Activated CD4-positive, alpha-beta memory T cell treated with anti-CD3 and anti-CD28 coated beads, Interleukin-2, amount 10 ng/mL, durations not matched to agents 7 days and 5 days (primary cell): ENCODE results near the gene TCHP. TPM values are rescaled to one million over a fixed set of nuclear protein-coding genes. Genes with fewer than 3 reads are reported as not detected.
A peak's percentile ranks its signal among the peaks of the same experiment; 100 is the strongest.

Source experiments
- CTCF ChIA-PET: fragments of 350-600 bp; sonication (Branson Sonifier 250); formaldehyde crosslinking; loops from one replicate; lab custom pipeline; 2021; ENCODE audit warnings: antibody characterized with exemption, inconsistent platforms; lab: Charles Lee
- POLR2A ChIA-PET: fragments of 350-600 bp; sonication (Branson Sonifier 250); formaldehyde crosslinking; loops from one replicate; lab custom pipeline; 2021; ENCODE audit warnings: antibody characterized with exemption; lab: Charles Lee
- DNase-seq: peaks from one replicate; pipeline ENCODE4 v3.0.0-alpha.2; 2020
- H3K27ac Mint-ChIP-seq: one replicate; pipeline ENCODE4 v1.8.0; 2021; ENCODE audit warnings: mild to moderate bottlenecking, mixed read lengths
- H3K27me3 Mint-ChIP-seq: one replicate; pipeline ENCODE4 v1.8.0; 2021; ENCODE audit warnings: mixed read lengths
- H3K36me3 Mint-ChIP-seq: one replicate; pipeline ENCODE4 v1.8.0; 2021; ENCODE audit warnings: low read depth, mixed read lengths
- H3K4me1 Mint-ChIP-seq: one replicate; pipeline ENCODE4 v1.8.0; 2021; ENCODE audit warnings: mixed read lengths
- H3K4me3 Mint-ChIP-seq: one replicate; pipeline ENCODE4 v1.8.0; 2021; ENCODE audit warnings: mild to moderate bottlenecking, mixed read lengths
- H3K9me3 Mint-ChIP-seq: one replicate; pipeline ENCODE4 v1.8.0; 2021; ENCODE audit warnings: mixed read lengths
- total RNA-seq, 2 experiments: library from RNA; stranded (reverse); gene quantifications; one replicate each; pipeline ENCODE4 v1.2.3, GENCODE V29; 2021

The TCHP gene
- total RNA-seq, 2 experiments from 2014 or later, result 35.0 to 35.3 TPM

GRCh38 chr12:109930028-109930800, 30.1 kb downstream of the TCHP start:
- Mint-ChIP-seq H3K27me3 (no peaks in the 10 kb centered on the region), H3K36me3 (peaks cover 49% of the 10 kb centered on the region), H3K27ac (peak overlapping the region; percentile 16), H3K4me1 (no peaks in the 10 kb centered on the region), H3K9me3 (no peaks in the 10 kb centered on the region), H3K4me3 (no peak overlapping the region)
- CTCF ChIA-PET, result interaction anchor here (1.7 to 6.8 kb wide), 2 partner anchors 10 to 77 kb away, joined by 9 to 38 read pairs; no protein-coding TSS in a partner anchor
- no peak for DNase-seq
- POLR2A ChIA-PET, result no interaction called here

GRCh38 chr12:109931143-109931542, 31.1 kb downstream of the TCHP start:
- peaks cover 59% of the 10 kb centered on the region for H3K36me3 Mint-ChIP-seq
- H3K9me3 Mint-ChIP-seq, result no peaks in the 10 kb centered on the region
- CTCF ChIA-PET, result interaction anchor here (0.6 to 1.7 kb wide), 3 partner anchors 9 to 78 kb away, joined by 3 to 9 read pairs (median 6); no protein-coding TSS in a partner anchor
- H3K27ac Mint-ChIP-seq, result no peak overlapping the region
- no peak overlapping the region for H3K4me3 Mint-ChIP-seq
- no peaks in the 10 kb centered on the region for H3K27me3 Mint-ChIP-seq
- POLR2A ChIA-PET, result no interaction called here
- no peak for DNase-seq
- H3K4me1 Mint-ChIP-seq, result no peaks in the 10 kb centered on the region

GRCh38 chr12:109932878-109933503, 32.9 kb downstream of the TCHP start:
- no peak for DNase-seq
- H3K27ac Mint-ChIP-seq, result no peak overlapping the region
- no peaks in the 10 kb centered on the region for H3K9me3 Mint-ChIP-seq
- H3K27me3 Mint-ChIP-seq, result no peaks in the 10 kb centered on the region
- H3K36me3 Mint-ChIP-seq, result peaks cover 65% of the 10 kb centered on the region
- ChIA-PET CTCF (interaction anchor here (1.2 kb wide), 1 partner anchor 79 kb away, joined by 3 read pairs; no protein-coding TSS in a partner anchor), POLR2A (no interaction called here)
- no peak overlapping the region for H3K4me3 Mint-ChIP-seq
- H3K4me1 Mint-ChIP-seq, result no peaks in the 10 kb centered on the region

- Mint-ChIP-seq H3K27ac (no peak overlapping the region), H3K9me3 (no peaks in the 10 kb centered on the region), H3K4me1 (no peaks in the 10 kb centered on the region), H3K27me3 (no peaks in the 10 kb centered on the region), H3K4me3 (no peak overlapping the region), H3K36me3 (peaks cover 72% of the 10 kb centered on the region)
- ChIA-PET POLR2A (no interaction called here), CTCF (interaction anchor here (1.2 kb wide), 1 partner anchor 81 kb away, joined by 3 read pairs; no protein-coding TSS in a partner anchor)
- no peak for DNase-seq
Observed at GRCh38 chr12:109934026-109934425, 34.0 kb downstream of the TCHP start.

- ChIA-PET POLR2A (interaction anchor here (1.3 kb wide), 1 partner anchor 10 kb away, joined by 4 read pairs; no protein-coding TSS in a partner anchor), CTCF (interaction anchor here (1.2 kb wide), 1 partner anchor 10 kb away, joined by 3 read pairs; no protein-coding TSS in a partner anchor)
- H3K36me3 Mint-ChIP-seq, result peaks cover 57% of the 10 kb centered on the region
- H3K9me3 Mint-ChIP-seq, result no peaks in the 10 kb centered on the region
- H3K27ac Mint-ChIP-seq, result no peak overlapping the region
- no peaks in the 10 kb centered on the region for H3K4me1 Mint-ChIP-seq
- H3K4me3 Mint-ChIP-seq, result no peak overlapping the region
- no peak for DNase-seq
- H3K27me3 Mint-ChIP-seq, result no peaks in the 10 kb centered on the region
Observed at GRCh38 chr12:109937371-109937770, 37.3 kb downstream of the TCHP start.

GRCh38 chr12:109938947-109939346, 38.9 kb downstream of the TCHP start:
- H3K27me3 Mint-ChIP-seq, result no peaks in the 10 kb centered on the region
- ChIA-PET CTCF (interaction anchor here (1.2 kb wide), 1 partner anchor 94 kb away, joined by 3 read pairs; no protein-coding TSS in a partner anchor), POLR2A (no interaction called here)
- H3K4me3 Mint-ChIP-seq, result no peak overlapping the region
- H3K9me3 Mint-ChIP-seq, result no peaks in the 10 kb centered on the region
- H3K4me1 Mint-ChIP-seq, result no peaks in the 10 kb centered on the region
- DNase-seq, result no peak
- H3K36me3 Mint-ChIP-seq, result peaks cover 52% of the 10 kb centered on the region
- H3K27ac Mint-ChIP-seq, result no peak overlapping the region

GRCh38 chr12:109939504-109939903, 39.4 kb downstream of the TCHP start:
- Mint-ChIP-seq H3K27ac (no peak overlapping the region), H3K36me3 (peaks cover 50% of the 10 kb centered on the region), H3K4me1 (no peaks in the 10 kb centered on the region), H3K9me3 (no peaks in the 10 kb centered on the region), H3K27me3 (no peaks in the 10 kb centered on the region), H3K4me3 (no peak overlapping the region)
- no peak for DNase-seq
- POLR2A ChIA-PET, result no interaction called here
- CTCF ChIA-PET, result interaction anchor here (2.1 to 2.2 kb wide), 2 partner anchors 8 to 11 kb away, joined by 5 to 9 read pairs; no protein-coding TSS in a partner anchor

GRCh38 chr12:109940339-109940923, 40.4 kb downstream of the TCHP start:
- POLR2A ChIA-PET, result interaction anchor here (0.9 kb wide), 1 partner anchor 27 kb away, joined by 3 read pairs; no protein-coding TSS in a partner anchor
- Mint-ChIP-seq H3K36me3 (peaks cover 53% of the 10 kb centered on the region), H3K27ac (no peak overlapping the region), H3K4me1 (peaks cover 2% of the 10 kb centered on the region), H3K4me3 (no peak overlapping the region), H3K9me3 (no peaks in the 10 kb centered on the region), H3K27me3 (no peaks in the 10 kb centered on the region)
- no peak for DNase-seq
- CTCF ChIA-PET, result interaction anchor here (0.6 to 2.2 kb wide), 3 partner anchors 9 to 13 kb away, joined by 5 to 9 read pairs (median 5); no protein-coding TSS in a partner anchor

GRCh38 chr12:109943811-109944210, 43.7 kb downstream of the TCHP start:
- Mint-ChIP-seq H3K27ac (no peak overlapping the region), H3K36me3 (peaks cover 51% of the 10 kb centered on the region), H3K9me3 (no peaks in the 10 kb centered on the region), H3K27me3 (no peaks in the 10 kb centered on the region), H3K4me3 (no peak overlapping the region), H3K4me1 (peaks cover 28% of the 10 kb centered on the region)
- DNase-seq, result no peak
- POLR2A ChIA-PET, result no interaction called here
- CTCF ChIA-PET, result no interaction called here

- CTCF ChIA-PET, result interaction anchor here (1.0 kb wide), 1 partner anchor 8 kb away, joined by 3 read pairs; no protein-coding TSS in a partner anchor
- Mint-ChIP-seq H3K4me3 (no peak overlapping the region), H3K27me3 (no peaks in the 10 kb centered on the region), H3K27ac (peak overlapping the region; percentile 53), H3K9me3 (no peaks in the 10 kb centered on the region), H3K4me1 (peaks cover 28% of the 10 kb centered on the region), H3K36me3 (peaks cover 55% of the 10 kb centered on the region)
- no peak for DNase-seq
- POLR2A ChIA-PET, result interaction anchor here (0.7 kb wide), 1 partner anchor 55 kb away, joined by 3 read pairs; the partner anchor contains the start of gene ANKRD13A
Observed at GRCh38 chr12:109944561-109945359, 44.7 kb downstream of the TCHP start.

- no peak overlapping the region for H3K4me3 Mint-ChIP-seq
- no peaks in the 10 kb centered on the region for H3K9me3 Mint-ChIP-seq
- H3K36me3 Mint-ChIP-seq, result peaks cover 68% of the 10 kb centered on the region
- peaks cover 28% of the 10 kb centered on the region for H3K4me1 Mint-ChIP-seq
- peak overlapping the region; percentile 53 for H3K27ac Mint-ChIP-seq
- no peaks in the 10 kb centered on the region for H3K27me3 Mint-ChIP-seq
- DNase-seq, result no peak
- ChIA-PET CTCF (interaction anchor here (0.6 to 0.9 kb wide), 2 partner anchors 12 to 142 kb away, joined by 3 read pairs; no protein-coding TSS in a partner anchor), POLR2A (interaction anchor here (0.9 to 1.1 kb wide), 2 partner anchors 18 to 58 kb away, joined by 3 to 4 read pairs; no protein-coding TSS in a partner anchor)
Observed at GRCh38 chr12:109946505-109946904, 46.4 kb downstream of the TCHP start.

- CTCF ChIA-PET, result interaction anchor here (0.6 to 1.0 kb wide), 3 partner anchors 12 to 142 kb away, joined by 3 to 4 read pairs (median 3); no protein-coding TSS in a partner anchor
Observed at GRCh38 chr12:109946913-109947312, 46.8 kb downstream of the TCHP start.

More at GRCh38 chr12:109946913-109947312, 46.8 kb downstream of the TCHP start:
- no peak for DNase-seq
- POLR2A ChIA-PET, result interaction anchor here (0.8 to 1.5 kb wide), 6 partner anchors 9 to 66 kb away, joined by 3 to 4 read pairs (median 3); partner anchors contain the start of gene ANKRD13A
- H3K9me3 Mint-ChIP-seq, result no peaks in the 10 kb centered on the region
- H3K4me3 Mint-ChIP-seq, result no peak overlapping the region
- H3K27me3 Mint-ChIP-seq, result no peaks in the 10 kb centered on the region
- peaks cover 72% of the 10 kb centered on the region for H3K36me3 Mint-ChIP-seq
- peaks cover 28% of the 10 kb centered on the region for H3K4me1 Mint-ChIP-seq
- H3K27ac Mint-ChIP-seq, result peak overlapping the region; percentile 53
